ENCODE measurements around the gene ABHD2.
"Not testable (repeated sequence)": the region's sequence is repeated elsewhere in the genome, so short reads cannot be mapped to it uniquely, and the experiment has no call there.

The ABHD2 gene

GRCh38 chr15:89226359-89227221 is 138.3 kb downstream of the ABHD2 start:
- DNase-seq: no peak

- DNase-seq: no peak
Observed at GRCh38 chr15:89227425-89227824, 139.2 kb downstream of the ABHD2 start.

- DNase-seq: no peak
Observed at GRCh38 chr15:89230277-89230676, 142.0 kb downstream of the ABHD2 start.

GRCh38 chr15:89231832-89232231 is 143.6 kb downstream of the ABHD2 start:
- no peak for DNase-seq

GRCh38 chr15:89239883-89240810 is 151.9 kb downstream of the ABHD2 start:
- DNase-seq: not testable (repeated sequence)

- no peak for DNase-seq
Observed at GRCh38 chr15:89243046-89243690, 154.9 kb downstream of the ABHD2 start.

- peak; percentile 90 for DNase-seq
Observed at GRCh38 chr15:89243691-89244573, 155.7 kb downstream of the ABHD2 start, which contains the start of gene FANCI. Gene FANCI (plus strand): TSS chr15:89243979. CDS start chr15:89247648, 3,669 bp downstream.

- no peak for DNase-seq
Observed at GRCh38 chr15:89244574-89244903, 156.3 kb downstream of the ABHD2 start.

GRCh38 chr15:89247446-89247845 is 159.2 kb downstream of the ABHD2 start:
- no peak for DNase-seq

GRCh38 chr15:89248584-89248983 is 160.3 kb downstream of the ABHD2 start:
- DNase-seq: no peak

GRCh38 chr15:89250142-89250541 is 161.9 kb downstream of the ABHD2 start:
- not testable (repeated sequence) for DNase-seq

All from right kidney (tissue), 1 donor.